ENCODE data around the gene CP. TPM values are rescaled to one million over a fixed set of nuclear protein-coding genes. Genes with fewer than 3 reads are reported as not detected.

Gene CP
- polyA plus RNA-seq, 1 donor (not counting 4 experiments of a cell fraction or from before 2014, with no cell fraction given) = 0.03 TPM

DNA sequence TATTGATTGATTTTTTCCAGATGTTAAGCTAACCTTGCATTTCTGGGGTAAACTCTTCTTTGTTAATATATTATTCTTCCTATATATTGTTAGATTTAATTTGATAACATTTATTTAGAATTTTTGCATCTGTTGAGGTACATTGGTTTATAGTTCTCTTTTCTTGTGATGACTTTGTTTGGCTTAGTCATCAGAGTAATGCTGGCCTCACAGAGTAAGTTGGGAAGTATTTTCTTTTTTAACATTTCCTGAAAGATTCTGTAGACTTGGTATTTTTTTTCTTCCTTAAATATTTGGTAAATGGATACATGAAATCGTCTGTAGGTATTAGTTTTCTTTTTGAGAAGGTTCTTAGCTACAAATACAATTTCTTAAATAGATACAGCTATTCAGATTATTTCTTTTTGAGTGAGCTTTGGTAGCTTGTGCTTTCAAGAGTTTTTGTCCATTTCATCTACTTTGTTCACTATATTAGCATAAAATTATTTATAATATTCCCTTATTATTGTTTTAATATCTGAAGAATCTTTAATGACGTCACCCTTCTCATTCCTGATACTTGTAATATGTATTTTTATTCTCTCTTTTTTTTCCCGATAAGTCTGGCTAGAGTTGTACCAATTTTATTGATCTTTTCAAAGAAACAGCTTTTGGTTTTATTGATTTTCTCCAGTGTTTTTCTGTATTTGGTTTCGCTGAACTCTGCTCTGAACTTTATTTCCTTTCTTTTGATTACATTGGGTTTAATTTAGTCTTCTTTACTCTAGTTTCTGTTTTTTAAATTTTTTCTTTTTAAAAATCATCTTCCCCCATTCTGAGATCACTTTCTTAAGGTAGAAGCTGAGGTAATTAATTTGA is 98.7 kb downstream of the CP start:
- no peaks in the 10 kb centered on the region for H4K20me1 ChIP-seq (ENCODE audit: control insufficient read depth, extremely low read depth, insufficient read depth, low read length)
- H3K36me3 ChIP-seq (ENCODE audit: control insufficient read depth in 2 of 2, extremely low read depth in 1 of 2, insufficient read depth in 2 of 2, low read length in 2 of 2) = no peaks in the 10 kb centered on the region
- DNase-seq (ENCODE audit: low read depth, low spot score) (no peak), FAIRE-seq (no peak)
- H3K27me3 ChIP-seq (ENCODE audit: control insufficient read depth, extremely low read depth, insufficient read depth, low read length) = no peaks in the 10 kb centered on the region
- H3K79me2 ChIP-seq (ENCODE audit: control insufficient read depth, insufficient read depth, low read length) = no peaks in the 10 kb centered on the region
- H3K9me3 ChIP-seq (ENCODE audit: control insufficient read depth, low read depth, low read length) = no peaks in the 10 kb centered on the region
- TF ChIP-seq, protein P1, sequence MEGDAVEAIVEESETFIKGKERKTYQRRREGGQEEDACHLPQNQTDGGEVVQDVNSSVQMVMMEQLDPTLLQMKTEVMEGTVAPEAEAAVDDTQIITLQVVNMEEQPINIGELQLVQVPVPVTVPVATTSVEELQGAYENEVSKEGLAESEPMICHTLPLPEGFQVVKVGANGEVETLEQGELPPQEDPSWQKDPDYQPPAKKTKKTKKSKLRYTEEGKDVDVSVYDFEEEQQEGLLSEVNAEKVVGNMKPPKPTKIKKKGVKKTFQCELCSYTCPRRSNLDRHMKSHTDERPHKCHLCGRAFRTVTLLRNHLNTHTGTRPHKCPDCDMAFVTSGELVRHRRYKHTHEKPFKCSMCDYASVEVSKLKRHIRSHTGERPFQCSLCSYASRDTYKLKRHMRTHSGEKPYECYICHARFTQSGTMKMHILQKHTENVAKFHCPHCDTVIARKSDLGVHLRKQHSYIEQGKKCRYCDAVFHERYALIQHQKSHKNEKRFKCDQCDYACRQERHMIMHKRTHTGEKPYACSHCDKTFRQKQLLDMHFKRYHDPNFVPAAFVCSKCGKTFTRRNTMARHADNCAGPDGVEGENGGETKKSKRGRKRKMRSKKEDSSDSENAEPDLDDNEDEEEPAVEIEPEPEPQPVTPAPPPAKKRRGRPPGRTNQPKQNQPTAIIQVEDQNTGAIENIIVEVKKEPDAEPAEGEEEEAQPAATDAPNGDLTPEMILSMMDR (optimal IDR thresholded peaks at IDR 0.05 in 1 of 3, IDR thresholded peaks at IDR 0.05 in 1 of 3, conservative IDR thresholded peaks at IDR 0.05 in 1 of 3; ENCODE audit: extremely low read depth in 1 of 3, insufficient read depth in 2 of 3, low read length in 3 of 3) = no peak
- TF ChIP-seq EZH2 (IDR thresholded peaks at IDR 0.05; ENCODE audit: low read length) = no peak
- no peak overlapping the region for H3K9ac ChIP-seq (ENCODE audit: control insufficient read depth, extremely low read depth, insufficient read depth, low read length)
- no peak overlapping the region for H3K4me2 ChIP-seq (ENCODE audit: control insufficient read depth, extremely low read depth, insufficient read depth, low read depth, low read length)
- no peak overlapping the region for H3K27ac ChIP-seq (ENCODE audit: control insufficient read depth, insufficient read depth, low read length)
- H3K9me1 ChIP-seq (ENCODE audit: control insufficient read depth, extremely low read depth, insufficient read depth, low read length) = no peaks in the 10 kb centered on the region
- no peak overlapping the region for H2AFZ ChIP-seq (ENCODE audit: control insufficient read depth, low read length)
- dilution Hi-C loops (cut with MboI; ENCODE audit: extremely low pct_ligation_motif_present, low sequenced_read_pairs) = no loop called here
- H3K4me3 ChIP-seq (ENCODE audit: control insufficient read depth in 2 of 3, extremely low read depth in 1 of 3, insufficient read depth in 2 of 3, low read depth in 1 of 3, low read length in 3 of 3) = no peak overlapping the region
- no peaks in the 10 kb centered on the region for H3K4me1 ChIP-seq (ENCODE audit: control insufficient read depth, extremely low read depth, insufficient read depth, low read length)

Other genes with a start within 250 kb of the CP start
- 20.6 to 25.7 TPM (median 25.2 TPM) in 3 replicates for gene GYG1, start 230.3 kb downstream of the CP start, polyA plus RNA-seq
- 5.6 to 9.1 TPM (median 5.7 TPM) in 3 replicates for gene HLTF, start 135.3 kb downstream of the CP start, polyA plus RNA-seq
- 10.3 to 12.9 TPM (median 12.2 TPM) in 3 replicates for gene HPS3, start 92.2 kb downstream of the CP start, polyA plus RNA-seq
- not detected in 3 replicates for gene TM4SF18, start 111.8 kb upstream of the CP start, polyA plus RNA-seq
- 274 to 375 TPM (median 323 TPM) in 3 replicates for gene TM4SF1, start 155.8 kb upstream of the CP start, polyA plus RNA-seq

All from keratinocyte (primary cell).